Nephron (organoid): Measurements from ENCODE around the gene CALML3.

Source experiments
- H3K27ac Mint-ChIP-seq, 3 experiments: 2 replicates each; pipeline ENCODE4 v1.8.0; 2020; ENCODE audit warnings: mixed read lengths in 3 of 3, mild to moderate bottlenecking in 2 of 3, moderate library complexity in 1 of 3
- H3K27me3 Mint-ChIP-seq: 2 replicates; pipeline ENCODE4 v1.8.0; 2021; ENCODE audit warnings: low read depth, mild to moderate bottlenecking, moderate library complexity, mixed read lengths
- H3K36me3 Mint-ChIP-seq: 2 replicates; pipeline ENCODE4 v1.8.0; 2020; ENCODE audit warnings: low read depth, mixed read lengths
- H3K4me1 Mint-ChIP-seq: 2 replicates; pipeline ENCODE4 v1.8.0; 2020; ENCODE audit warnings: mixed read lengths
- H3K4me3 Mint-ChIP-seq, 3 experiments: 2 replicates each; pipeline ENCODE4 v1.8.0; 2020; ENCODE audit warnings: mild to moderate bottlenecking in 3 of 3, mixed read lengths in 3 of 3, moderate library complexity in 2 of 3
- H3K9me3 Mint-ChIP-seq: 2 replicates; pipeline ENCODE4 v1.8.0; 2020; ENCODE audit warnings: mixed read lengths
- TF ChIP-seq, protein P1 (sequence below), 3 experiments: fragments of 200-600 bp; sonication (generic); IDR thresholded peaks; one replicate each; pipeline ENCODE4 v1.5.0; 2021; ENCODE audit warnings: antibody characterized with exemption in 3 of 3; ENCODE audit not compliant: unreplicated experiment in 3 of 3

The CALML3 gene

DNA sequence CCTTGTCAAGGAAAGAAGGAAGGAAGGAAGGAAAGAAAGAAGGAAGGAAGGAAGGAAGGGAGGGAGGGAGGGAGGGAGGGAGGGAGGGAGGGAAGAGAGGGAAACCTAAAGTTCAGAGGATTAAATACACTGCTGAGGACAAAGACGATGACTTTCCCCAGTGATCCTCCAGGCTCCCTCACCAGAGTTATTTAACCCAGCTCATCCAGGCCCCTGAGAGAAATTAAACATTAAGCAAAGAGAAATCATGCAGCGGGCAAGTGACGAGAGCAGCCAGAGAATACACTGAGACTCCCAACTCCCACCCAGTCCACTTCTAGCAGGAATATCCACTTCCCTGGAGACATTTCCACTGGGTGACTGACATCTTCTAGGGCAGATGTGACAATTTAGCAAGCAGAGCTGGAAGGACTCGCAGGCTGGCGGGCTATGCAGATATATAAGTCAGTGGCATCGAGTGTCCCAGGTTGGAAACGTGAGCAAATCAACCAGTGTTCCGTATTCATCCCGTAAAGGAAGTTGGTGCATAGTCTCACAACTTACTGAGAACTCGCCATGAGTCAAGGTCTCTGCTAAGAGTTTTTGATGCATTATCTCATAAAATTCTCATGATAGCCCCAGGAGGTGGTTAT lies 48.7 kb downstream of the CALML3 start:
- peaks cover 32% of the 10 kb centered on the region for H3K4me1 Mint-ChIP-seq
- H3K4me3 Mint-ChIP-seq: no peak overlapping the region
- H3K36me3 Mint-ChIP-seq: no peaks in the 10 kb centered on the region
- TF ChIP-seq, protein P1, sequence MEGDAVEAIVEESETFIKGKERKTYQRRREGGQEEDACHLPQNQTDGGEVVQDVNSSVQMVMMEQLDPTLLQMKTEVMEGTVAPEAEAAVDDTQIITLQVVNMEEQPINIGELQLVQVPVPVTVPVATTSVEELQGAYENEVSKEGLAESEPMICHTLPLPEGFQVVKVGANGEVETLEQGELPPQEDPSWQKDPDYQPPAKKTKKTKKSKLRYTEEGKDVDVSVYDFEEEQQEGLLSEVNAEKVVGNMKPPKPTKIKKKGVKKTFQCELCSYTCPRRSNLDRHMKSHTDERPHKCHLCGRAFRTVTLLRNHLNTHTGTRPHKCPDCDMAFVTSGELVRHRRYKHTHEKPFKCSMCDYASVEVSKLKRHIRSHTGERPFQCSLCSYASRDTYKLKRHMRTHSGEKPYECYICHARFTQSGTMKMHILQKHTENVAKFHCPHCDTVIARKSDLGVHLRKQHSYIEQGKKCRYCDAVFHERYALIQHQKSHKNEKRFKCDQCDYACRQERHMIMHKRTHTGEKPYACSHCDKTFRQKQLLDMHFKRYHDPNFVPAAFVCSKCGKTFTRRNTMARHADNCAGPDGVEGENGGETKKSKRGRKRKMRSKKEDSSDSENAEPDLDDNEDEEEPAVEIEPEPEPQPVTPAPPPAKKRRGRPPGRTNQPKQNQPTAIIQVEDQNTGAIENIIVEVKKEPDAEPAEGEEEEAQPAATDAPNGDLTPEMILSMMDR (IDR thresholded peaks at IDR 0.05; ENCODE audit: unreplicated experiment in 3 of 3): no peak
- H3K9me3 Mint-ChIP-seq: no peaks in the 10 kb centered on the region
- H3K27ac Mint-ChIP-seq: peak overlapping the region; percentile 61 to 83 (median 74)
- H3K27me3 Mint-ChIP-seq: peaks cover 14% of the 10 kb centered on the region

DNA sequence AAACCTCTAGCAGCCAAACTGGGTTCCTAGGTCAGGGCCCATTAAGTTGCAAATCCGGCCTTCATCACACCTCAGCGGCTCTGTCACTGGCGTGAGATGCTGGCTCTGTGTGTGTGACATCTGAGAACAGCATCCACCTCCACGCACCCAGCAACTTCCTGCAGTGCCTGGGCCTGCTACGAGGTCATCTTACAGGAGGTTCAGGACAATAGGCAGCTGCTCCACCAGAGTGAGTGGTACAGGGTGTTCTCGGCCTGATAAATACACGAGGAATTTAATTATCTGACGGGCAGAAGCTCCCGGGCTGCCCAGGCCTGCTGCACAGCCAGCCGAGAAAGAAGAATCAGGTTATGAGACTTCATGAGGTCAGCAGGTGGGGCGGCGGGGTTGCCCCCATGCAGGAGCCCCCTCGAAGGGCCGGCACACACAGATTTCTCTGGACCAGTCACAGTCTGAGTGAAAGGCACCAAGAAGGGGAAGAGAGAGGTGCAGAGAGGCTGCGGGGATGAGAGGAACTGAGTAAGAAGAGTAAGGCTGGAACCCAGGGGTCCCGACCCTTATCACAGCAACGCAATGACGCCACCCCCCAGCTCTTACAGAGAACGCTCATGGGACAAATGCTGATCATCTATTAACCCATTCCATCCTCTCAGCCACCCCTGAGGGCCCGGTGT lies 49.3 kb downstream of the CALML3 start:
- H3K9me3 Mint-ChIP-seq: no peaks in the 10 kb centered on the region
- H3K4me1 Mint-ChIP-seq: peaks cover 34% of the 10 kb centered on the region

DNA sequence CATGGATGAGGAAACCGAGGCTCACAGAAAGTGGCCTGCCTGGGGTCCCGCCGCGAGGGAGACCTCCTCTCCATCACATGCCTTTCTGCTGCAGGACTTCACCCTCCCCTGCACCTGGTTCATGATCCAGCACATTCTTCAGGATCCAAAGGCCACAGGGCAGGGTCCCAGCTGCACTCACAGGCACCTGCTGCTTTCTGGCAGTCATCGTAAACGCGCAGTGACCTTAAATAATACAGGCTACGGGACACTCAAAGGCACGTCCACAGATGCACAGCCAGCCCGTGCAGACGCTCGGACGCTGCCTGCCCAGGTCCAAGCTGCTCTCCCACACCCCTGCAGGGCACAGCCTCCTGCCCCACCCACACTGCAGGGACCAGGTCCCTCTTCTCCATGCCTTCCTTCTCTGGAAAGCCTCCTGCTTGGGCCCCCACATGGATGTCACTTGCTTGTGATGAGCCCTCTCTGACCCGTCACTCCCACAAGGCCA lies 49.9 kb downstream of the CALML3 start:
- Mint-ChIP-seq H3K27me3 (peaks cover 12% of the 10 kb centered on the region), H3K4me1 (peaks cover 34% of the 10 kb centered on the region), H3K4me3 (no peak overlapping the region), H3K27ac (peak overlapping the region; percentile 35 to 97 (median 89)), H3K36me3 (no peaks in the 10 kb centered on the region), H3K9me3 (no peaks in the 10 kb centered on the region)
- TF ChIP-seq, protein P1 (IDR thresholded peaks at IDR 0.05; ENCODE audit: unreplicated experiment in 3 of 3): no peak

More for the DNA sequence above, 49.3 kb downstream of the CALML3 start:
- Mint-ChIP-seq H3K36me3 (no peaks in the 10 kb centered on the region), H3K4me3 (no peak overlapping the region), H3K27ac (peak overlapping the region; percentile 61 to 83 (median 74)), H3K27me3 (peaks cover 10% of the 10 kb centered on the region)
- TF ChIP-seq, protein P1 (IDR thresholded peaks at IDR 0.05; ENCODE audit: unreplicated experiment in 3 of 3): no peak

DNA sequence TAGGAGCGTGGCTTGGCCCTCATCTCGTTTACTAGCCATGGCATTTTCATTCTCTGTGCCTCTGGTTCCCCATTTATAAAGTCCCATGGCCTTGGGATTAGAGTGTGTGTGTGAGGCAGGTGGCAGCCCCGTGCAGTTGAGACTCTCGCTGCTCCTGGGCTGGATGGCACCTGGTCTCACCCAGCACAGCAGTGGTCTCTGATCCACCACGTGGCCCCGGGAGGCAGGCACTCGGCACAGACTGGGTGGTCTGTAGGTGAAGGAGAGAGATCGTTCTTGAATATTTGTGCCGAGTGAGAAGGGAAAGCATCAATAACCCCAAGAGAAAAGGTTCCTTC lies 50.4 kb downstream of the CALML3 start:
- H3K4me1 Mint-ChIP-seq: peaks cover 34% of the 10 kb centered on the region
- TF ChIP-seq, protein P1 (IDR thresholded peaks at IDR 0.05; ENCODE audit: unreplicated experiment in 3 of 3): no peak
- H3K27ac Mint-ChIP-seq: peak overlapping the region; percentile 35 to 97 (median 89)
- H3K4me3 Mint-ChIP-seq: peak overlapping the region in 1 of 3 experiments; percentile 24
- peaks cover 16% of the 10 kb centered on the region for H3K27me3 Mint-ChIP-seq
- H3K9me3 Mint-ChIP-seq: no peaks in the 10 kb centered on the region
- no peaks in the 10 kb centered on the region for H3K36me3 Mint-ChIP-seq

DNA sequence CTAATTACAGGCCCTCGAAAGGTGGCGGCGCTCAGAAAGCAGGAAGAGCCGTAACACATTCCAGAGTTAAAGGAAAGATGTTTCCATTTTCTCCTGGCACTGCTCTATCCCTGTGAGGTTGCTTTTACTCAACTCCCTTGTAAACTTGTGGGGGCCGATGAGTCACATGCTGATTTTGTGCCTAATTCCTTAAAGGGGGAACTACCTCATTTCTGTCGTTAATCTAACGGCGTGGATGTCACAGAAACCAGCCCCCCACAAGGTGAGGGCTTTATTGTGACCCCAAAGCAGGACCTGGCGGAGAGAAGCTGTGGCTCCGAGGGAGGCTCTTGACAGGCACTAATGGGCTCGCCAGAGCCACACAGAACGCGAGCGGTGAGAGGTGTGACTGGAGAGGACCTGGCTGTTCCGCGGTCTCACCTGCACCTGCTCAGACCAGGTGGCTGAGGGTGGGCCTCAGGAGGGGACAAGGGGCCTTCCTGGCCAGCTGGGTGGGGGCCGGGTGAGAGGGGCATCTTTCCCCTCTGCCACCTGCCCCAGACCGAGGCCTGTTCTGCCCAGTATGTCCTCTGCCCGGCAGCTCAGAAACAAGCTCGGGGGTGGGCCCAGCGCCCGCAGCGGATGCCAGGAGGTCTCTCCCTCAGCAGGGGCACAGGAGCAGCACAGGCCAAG lies 50.9 kb downstream of the CALML3 start:
- H3K27ac Mint-ChIP-seq: peak overlapping the region; percentile 35 to 97 (median 89)
- no peaks in the 10 kb centered on the region for H3K9me3 Mint-ChIP-seq
- no peaks in the 10 kb centered on the region for H3K36me3 Mint-ChIP-seq
- H3K4me3 Mint-ChIP-seq: peak overlapping the region in 1 of 3 experiments; percentile 24
- peaks cover 17% of the 10 kb centered on the region for H3K27me3 Mint-ChIP-seq
- peaks cover 34% of the 10 kb centered on the region for H3K4me1 Mint-ChIP-seq
- TF ChIP-seq, protein P1 (IDR thresholded peaks at IDR 0.05; ENCODE audit: unreplicated experiment in 3 of 3): no peak
